GM18867 (cell line): ENCODE data around the gene SENP7.
"Not testable (repeated sequence)": the region's sequence is repeated elsewhere in the genome, so short reads cannot be mapped to it uniquely, and the experiment has no call there.

Source experiments
- ATAC-seq: cut with Tn5 transposase; IDR thresholded peaks from one replicate; pipeline ENCODE4 v1.9.1; 2021; ENCODE audit warnings: mild to moderate bottlenecking, moderate library complexity; ENCODE audit not compliant: unreplicated experiment

Gene SENP7

DNA sequence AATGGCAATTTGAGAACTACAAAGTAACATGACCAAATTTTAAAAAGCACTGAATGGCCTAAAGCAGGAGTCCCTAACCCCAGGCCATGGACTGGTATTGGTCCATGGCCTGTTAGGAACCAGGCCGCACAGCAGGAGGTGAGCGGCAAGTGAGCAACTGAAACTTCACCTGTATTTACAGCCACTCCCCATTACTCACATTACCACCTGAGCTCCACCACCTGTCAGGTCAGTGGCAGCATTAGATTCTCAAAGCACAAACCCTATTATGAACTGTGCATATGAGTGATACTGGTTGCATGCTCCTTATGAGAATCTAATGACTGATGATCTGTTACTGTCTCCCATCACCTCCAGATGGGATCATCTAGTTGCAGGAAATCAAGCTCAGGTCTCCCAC, 48.8 kb downstream of the SENP7 start:
- no peak for ATAC-seq

- no peak for ATAC-seq
These were observed 51.6 kb downstream of the SENP7 start for GRCh38 chr3:101461451-101461850.

- no peak for ATAC-seq
These were observed 54.6 kb downstream of the SENP7 start for GRCh38 chr3:101458387-101458786.

DNA sequence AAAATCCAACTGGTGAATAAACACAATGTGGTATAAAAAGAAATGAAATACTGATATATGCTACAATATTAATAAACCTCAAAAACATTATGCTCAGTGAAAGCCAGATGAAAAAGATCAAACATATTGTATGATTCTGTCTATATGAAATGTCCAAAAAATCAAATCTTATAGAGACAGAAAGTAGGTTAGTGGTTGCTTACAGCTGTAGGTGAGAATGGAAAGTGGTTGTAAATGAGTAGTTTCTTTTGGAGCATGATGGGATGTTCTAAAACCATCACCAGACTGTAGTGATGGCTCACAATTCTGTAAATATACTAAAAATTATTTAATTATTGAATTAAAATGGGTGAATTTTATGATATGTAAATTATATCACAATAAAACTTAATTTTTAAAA, 58.4 kb downstream of the SENP7 start:
- ATAC-seq: no peak

GRCh38 chr3:101453961-101454360, 59.1 kb downstream of the SENP7 start:
- no peak for ATAC-seq

DNA sequence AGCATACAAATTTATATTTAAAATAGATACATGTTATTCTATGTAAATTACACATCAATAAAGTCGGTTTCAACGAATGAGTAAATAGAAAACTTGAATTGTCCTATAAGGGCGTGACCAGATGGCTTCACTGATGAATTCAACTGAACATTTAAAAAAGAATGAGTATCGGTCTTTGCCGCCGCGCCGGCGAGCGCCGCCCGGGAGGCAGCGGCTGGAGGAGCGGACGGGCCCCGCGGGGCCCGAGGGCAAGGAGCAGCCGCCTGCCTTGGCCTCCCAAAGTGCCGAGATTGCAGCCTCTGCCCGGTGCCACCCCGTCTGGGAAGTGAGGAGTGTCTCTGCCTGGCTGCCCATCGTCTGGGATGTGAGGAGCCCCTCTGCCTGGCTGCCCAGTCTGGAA, 74.4 kb downstream of the SENP7 start:
- not testable (repeated sequence) for ATAC-seq

DNA sequence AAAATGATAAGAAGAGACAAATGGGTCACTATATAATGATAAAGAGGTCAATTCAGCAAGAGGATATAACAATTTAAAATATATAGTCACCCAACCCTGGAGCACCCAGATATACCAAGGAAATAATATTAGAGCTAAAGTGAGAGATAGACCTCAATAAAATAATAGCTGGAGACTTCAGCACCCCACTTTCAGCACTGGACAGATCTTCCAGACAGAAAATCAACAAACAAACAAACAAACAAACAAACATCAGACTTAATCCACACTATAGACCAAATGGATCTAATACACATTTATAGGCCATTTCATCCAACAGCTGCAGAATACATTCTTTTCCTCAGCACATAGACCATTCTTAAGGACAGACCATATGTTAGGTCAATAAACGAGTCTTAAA, 79.4 kb downstream of the SENP7 start:
- no peak for ATAC-seq

DNA sequence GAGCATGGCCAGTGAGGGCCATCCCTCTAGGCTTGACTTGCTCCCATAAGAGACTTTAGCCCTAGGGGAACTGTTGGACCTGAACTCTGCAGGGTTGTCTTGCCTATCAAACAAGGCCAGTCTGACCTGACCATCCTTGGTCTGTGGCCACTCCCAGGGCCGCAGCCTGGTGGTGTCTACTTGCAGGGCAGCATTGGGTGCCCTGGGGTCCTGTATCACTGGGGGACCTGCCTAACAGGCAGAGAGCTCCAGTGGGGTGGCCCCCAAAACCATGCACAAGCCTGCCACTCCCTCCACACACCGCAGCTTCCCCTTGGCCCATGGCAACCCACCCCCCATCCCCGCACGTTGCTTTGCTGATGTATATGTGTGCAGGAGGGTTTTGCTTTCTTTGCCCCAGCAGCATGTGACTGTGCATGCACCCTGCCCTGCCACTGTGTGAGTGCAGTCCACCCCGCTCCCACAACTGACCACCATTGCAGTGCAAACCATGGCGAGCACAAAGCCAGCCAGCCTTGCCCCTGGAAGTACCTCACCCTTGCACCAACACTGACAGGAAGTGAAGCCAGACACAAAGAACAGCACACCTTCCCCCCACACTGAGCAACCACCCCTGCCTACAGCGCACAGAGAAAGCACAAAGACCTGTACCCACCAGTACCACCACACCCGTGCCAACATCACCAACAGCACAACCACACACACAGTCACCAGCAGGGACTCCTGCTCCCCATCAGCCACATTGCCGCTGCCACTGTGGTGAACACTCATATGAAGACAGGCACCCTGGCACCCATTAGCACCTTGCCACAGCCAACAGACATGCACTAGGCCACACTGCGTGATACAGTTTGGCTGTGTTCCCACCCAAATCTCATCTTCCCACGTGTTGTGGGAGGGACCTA, 88.8 kb downstream of the SENP7 start:
- ATAC-seq: no peak

DNA sequence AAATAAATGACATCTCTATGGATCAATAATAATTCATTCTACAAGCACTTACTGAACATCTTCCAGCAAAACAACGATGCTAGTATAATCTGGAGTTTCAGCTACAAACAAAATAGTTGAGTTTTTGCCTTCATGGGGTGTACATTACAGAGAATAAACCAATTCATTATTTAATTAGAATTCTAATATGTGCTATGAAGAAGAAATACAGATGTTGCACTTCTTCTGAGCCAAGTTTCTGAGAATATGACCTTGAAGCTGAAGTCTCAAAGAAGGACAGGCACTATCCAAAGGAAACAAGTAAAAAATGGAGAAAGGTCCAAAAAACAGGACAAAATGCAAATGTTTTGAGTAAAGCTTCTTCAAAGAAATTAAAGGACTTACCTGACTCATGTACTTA, 94.2 kb downstream of the SENP7 start:
- ATAC-seq: no peak

DNA sequence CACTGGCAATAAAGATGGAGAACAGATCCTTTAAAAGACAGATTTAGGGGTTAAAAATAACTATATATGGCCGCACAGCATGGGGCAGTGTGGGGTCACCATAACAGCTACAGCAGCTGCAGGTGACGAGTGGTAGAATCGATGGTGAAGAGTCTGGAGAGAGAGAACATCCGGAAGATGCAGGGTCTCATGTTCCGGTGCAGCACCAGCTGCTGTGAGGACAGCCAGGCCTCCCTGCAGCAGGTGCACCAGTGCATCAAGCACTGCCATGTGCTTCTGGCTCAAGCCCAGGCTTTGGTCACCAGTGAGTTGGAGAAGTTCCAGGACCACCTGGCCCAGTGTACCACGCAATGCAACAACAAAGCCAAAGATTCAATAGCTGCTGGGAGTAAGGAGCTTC, 98.9 kb downstream of the SENP7 start:
- no peak for ATAC-seq

- no peak for ATAC-seq
These were observed 99.4 kb downstream of the SENP7 start for GRCh38 chr3:101413656-101414055.

DNA sequence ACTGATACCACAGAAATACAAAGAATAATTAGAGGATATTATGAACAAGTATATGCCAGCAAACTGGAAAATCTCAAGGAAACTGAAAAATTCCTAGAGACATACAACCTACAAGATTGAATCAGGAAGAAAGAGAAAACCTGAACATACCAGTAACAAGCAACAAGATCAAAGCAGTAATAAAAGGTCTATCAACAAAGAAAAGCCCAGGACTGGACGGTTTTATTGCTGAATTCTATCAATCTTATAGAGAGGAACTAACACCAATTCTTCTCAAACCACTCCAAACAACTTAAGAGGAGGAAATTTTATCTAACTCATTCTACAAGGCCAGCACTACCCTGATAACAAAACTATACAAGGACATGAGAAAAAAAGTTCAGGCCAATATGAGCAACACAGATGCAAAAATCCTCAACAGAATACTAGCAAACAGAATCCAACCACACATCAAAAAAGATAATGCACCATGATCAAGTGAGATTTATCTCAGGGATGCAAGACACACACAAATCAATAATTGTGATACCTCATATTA, 121.5 kb downstream of the SENP7 start:
- no peak for ATAC-seq

- ATAC-seq: no peak
These were observed 124.3 kb downstream of the SENP7 start for GRCh38 chr3:101388706-101389105.

DNA sequence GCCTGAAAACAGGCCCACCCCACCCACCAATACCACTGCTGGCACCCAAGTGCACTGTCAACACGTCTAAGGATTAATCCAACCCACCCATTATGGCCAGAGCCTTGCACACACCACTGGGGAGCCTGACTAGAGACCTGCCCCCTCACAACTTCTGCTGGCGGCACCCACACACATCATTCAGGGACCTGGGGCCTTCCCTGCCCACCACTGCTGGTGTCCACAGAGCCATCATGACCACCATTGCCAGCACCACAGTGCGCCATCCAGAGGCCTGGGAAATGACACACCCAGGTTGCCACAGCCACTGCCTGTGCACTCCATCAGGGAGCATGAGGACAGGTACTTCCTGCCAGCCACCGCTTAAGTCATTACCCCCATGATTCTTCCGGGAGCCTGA, 125.7 kb downstream of the SENP7 start:
- no peak for ATAC-seq

GRCh38 chr3:101384426-101384825, 128.6 kb downstream of the SENP7 start:
- ATAC-seq: no peak

DNA sequence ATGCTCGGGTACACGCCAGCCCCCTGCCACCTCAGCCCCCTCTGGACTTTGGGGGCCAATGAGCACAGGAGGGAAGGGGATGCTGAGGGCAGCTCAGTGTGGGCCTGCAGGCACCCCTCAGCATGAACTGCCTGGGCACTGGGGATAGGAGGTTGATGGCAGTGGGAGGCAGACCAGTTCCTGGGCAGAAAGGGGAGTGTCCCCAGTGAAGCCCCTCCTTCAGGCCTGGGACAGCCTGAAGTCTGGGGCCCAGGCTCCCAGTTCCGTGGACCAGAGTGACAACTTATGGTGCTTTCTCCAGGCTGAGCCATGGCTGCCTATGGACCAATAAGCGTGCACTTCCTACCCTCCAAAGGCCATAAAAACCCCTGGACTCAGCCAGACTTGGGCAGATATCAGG, 129.4 kb downstream of the SENP7 start:
- no peak for ATAC-seq

- no peak for ATAC-seq
These were observed 129.8 kb downstream of the SENP7 start for GRCh38 chr3:101383156-101383575.

- no peak for ATAC-seq
These were observed 131.2 kb downstream of the SENP7 start for GRCh38 chr3:101381809-101382208.

DNA sequence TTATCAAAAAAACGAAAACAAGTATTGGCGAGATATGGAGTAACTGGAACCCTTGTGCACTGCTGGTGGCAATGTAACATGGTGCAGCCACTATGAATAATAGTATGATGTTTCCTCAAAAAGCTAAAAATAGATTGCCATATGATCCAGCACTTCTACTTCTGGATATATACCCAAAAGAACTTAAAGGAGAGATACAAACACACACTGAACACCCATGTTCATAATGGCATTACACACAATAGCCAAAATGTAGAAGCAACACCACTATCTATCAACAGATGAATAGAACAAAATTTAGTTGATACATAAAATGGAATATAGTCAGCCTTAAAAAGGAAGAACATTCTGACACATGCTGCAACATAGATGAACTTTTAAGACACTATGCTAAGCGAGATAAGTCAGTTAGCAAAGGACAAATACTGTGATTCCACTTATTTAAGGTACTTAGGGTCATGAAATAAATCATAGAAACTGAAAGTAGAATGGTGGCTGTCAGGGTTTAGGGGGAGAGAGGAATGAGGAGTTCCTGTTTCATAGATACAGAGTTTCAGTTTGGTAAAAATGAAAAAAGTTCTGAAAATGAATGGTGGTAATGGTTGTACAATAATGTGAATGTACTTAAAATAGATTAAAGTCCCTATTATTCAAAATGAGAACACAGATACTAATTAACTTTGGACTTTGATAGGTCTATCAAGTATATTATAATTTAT, 133.2 kb downstream of the SENP7 start:
- ATAC-seq: peak; percentile 98

GRCh38 chr3:101377796-101378195, 135.2 kb downstream of the SENP7 start:
- no peak for ATAC-seq

- no peak for ATAC-seq
These were observed 135.8 kb downstream of the SENP7 start for GRCh38 chr3:101377209-101377608.

DNA sequence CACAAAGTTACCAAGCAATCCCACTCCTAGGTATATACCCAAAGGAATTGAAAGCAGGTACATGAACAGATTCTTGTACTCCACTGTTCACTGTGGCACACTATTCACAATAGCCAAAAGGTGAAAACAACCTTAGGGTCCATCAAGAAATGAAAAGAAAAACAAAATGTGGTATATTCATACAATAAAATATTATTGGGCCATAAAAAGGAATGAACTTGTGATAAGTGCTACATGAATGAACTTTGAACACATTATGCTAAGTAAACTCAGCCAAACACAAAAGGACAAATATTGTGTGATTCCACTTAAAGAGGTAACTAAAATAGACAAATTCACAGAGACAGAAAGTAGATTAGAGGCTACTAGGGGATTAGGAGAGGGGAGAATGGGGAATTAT, 137.4 kb downstream of the SENP7 start:
- ATAC-seq: no peak
